DOHH2 (cell line): ENCODE results near the gene PAK5.

Experiments used
- CTCF ChIP-seq: fragments of 200-600 bp; sonication (generic); IDR thresholded peaks from one replicate; pipeline ENCODE4 v1.5.1; 2014; ENCODE audit warnings: antibody characterized with exemption, mild to moderate bottlenecking, low read depth, low read length; ENCODE audit not compliant: poor library complexity, severe bottlenecking
- EZH2phosphoT487 ChIP-seq: fragments of 200-600 bp; sonication (generic); IDR thresholded peaks from 2 replicates; pipeline ENCODE4 v1.6.1; 2017; ENCODE audit warnings: borderline replicate concordance, mild to moderate bottlenecking, antibody characterized with exemption, low read length, moderate library complexity, mixed read lengths

- TF ChIP-seq CTCF (no peak), EZH2phosphoT487 (no peak)
Observed at GRCh38 chr20:9581509-9581908, 257.4 kb downstream of the PAK5 start.
